SK-MEL-5 (cell line): ENCODE results near the gene PRKAG2. TPM values are rescaled to one million over a fixed set of nuclear protein-coding genes. Genes with fewer than 3 reads are reported as not detected.

ENCODE experiments used
- DNase-seq: peaks from one replicate; pipeline ENCODE4 v3.0.0-alpha.2; 2016; ENCODE audit warnings: low read depth, low spot score
- in situ Hi-C: cut with HindIII; loops from 2 replicates; pipeline ENCODE4 v1.10.0; 2016; ENCODE audit warnings: low sequenced_read_pairs, high pct_unique_total_duplicates, low pct_unique_long_range_greater_than_20kb
- total RNA-seq: library from RNA; depleted of rRNA; stranded (reverse); fragments of >200 nt; shearing (Covaris generic); gene quantifications from 2 replicates; pipeline ENCODE4 v1.2.3, GENCODE V29; 2014

The PRKAG2 gene
- total RNA-seq, 1 experiment from 2014 or later = 8.8 TPM

DNA sequence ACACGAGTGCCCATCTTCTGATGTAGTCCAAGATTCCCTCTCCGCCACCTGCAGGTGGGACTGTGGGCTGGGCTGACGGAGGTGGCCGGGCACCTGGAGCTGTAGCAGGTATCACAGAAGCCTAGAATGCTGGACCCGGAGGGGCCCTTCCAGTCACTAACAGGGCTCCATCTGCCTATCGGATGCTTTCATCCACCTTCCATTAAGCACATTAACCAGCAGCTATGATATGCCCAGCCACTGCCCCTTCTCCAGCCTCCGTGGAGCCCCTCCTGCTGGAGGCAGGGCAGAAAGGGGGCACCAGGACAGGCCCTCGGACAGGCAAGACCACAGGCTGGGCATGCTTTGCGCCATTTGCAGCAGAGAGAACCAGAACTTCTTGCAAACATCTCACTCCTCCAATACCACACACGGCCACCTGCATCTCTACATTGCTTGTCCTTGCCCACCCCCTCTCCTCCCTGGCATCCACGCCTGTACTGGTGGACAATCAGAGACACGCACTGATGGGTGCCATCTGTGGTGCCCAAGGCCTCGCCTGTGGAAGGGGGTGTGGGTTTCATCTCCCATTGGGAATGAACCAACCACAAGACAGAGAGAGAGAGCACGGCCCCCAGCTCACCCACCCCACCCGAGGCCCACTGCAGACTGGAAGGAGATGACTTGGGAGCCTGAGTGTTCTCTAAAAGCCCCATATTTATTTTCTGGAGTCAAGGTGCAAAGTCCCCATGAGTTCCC, 16.8 kb downstream of the PRKAG2 start:
- in situ Hi-C loops = no loop called here
- no peak for DNase-seq

GRCh38 chr7:151859111-151859947, 17.6 kb downstream of the PRKAG2 start:
- in situ Hi-C loops = no loop called here
- DNase-seq = no peak

DNA sequence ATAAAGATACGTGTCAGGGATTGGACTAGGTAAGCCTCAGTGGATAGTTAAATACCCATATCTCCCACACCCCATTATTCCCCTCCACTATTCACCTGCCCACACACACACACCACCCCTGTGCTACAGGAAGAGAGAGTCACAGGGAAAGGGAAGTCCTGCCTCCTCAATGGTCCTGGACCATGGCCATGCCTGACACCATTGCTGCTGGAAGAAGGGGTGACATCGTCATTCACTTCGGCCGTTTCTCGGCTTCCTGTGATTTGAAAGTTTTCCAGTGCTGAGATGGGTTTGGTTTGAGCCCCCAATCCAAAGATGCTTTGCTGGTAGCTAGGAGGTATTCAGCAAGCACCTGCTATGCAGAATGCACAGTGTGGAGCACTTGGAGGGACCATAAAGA, 18.5 kb downstream of the PRKAG2 start:
- no peak for DNase-seq
- in situ Hi-C loops = no loop called here

GRCh38 chr7:151857866-151858450, 19.0 kb downstream of the PRKAG2 start:
- no peak for DNase-seq
- in situ Hi-C loops = no loop called here

GRCh38 chr7:151857412-151857811, 19.5 kb downstream of the PRKAG2 start:
- in situ Hi-C loops = no loop called here
- DNase-seq = no peak

DNA sequence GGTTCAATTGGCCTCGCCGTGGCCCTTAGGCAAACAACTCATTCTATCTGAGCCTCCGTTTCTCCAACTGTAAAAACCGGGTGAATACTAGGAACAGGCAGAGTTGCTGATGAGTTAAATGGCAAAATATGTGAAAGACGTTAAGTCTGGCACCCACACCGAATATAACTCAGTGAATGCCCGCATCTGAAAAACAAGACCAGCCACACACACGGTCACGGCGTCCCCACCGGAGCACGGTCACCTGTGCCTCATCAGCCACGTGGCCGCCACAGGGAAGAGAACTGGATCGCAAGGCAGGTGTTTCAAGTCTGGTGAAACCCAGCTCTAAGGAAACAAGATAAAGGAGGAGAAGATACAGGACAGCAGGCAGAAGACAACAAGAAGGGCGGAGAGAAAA, 20.4 kb downstream of the PRKAG2 start:
- DNase-seq = no peak
- in situ Hi-C loops = no loop called here

DNA sequence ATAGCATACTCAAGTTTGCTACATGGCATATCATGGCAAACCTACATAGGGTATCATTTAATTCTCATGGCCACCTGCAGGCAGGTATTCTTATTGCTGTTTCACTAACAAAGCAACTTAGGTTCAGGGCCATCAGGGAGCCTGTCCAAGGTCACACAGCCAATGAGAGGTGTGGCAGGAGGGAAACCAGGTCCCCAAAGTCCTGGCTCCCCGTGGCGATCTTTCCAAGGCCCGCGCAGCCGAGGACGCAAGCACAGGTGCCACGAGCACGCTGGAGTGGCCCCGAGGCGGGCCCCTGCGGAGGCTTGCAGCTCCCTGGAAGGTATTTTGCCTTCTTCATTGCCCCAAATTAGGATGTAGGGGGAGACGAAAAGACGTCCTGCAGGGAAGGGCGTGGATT, 20.8 kb downstream of the PRKAG2 start:
- in situ Hi-C loops = no loop called here

GRCh38 chr7:151854720-151855071, 22.2 kb downstream of the PRKAG2 start:
- DNase-seq = no peak
- in situ Hi-C loops = no loop called here

More for the DNA sequence above, 20.8 kb downstream of the PRKAG2 start:
- no peak for DNase-seq

DNA sequence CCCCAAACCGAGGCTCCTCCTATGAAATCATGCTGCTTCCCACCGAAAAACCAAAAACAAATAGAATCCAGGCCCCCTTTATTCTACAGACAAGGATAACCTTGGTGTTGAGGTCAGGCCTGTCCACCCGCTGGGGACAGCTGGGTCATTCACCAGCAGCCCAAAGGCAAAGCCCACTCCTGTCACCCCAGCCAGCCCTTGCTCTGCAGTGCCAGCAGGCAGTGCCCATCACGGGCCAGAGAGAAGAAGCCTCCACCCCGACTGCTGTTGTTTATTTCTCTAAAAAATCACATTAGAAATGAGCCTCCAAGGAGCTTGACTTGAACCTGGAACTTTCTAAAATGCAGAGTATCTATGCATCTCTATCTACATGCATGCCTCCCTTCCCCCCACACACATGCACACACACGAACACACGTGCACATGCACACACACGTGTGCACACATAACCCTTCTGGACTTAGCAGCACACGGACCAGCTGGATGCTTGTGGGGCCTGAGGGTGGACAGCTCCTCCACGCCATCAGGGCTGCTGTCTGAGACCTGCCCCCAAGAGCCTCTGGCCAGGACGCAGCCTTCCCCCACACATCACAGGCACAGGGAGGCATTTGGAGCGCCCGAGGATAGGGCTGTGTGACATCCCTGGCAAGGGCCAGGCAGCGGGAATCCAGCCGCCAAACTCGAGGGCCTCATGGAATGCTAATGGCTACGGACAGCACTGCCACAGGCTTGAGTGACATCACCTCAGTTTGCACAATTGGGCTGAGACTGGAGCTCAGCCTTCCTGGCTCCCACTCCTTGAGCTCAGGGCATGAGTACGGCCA, 22.8 kb downstream of the PRKAG2 start:
- DNase-seq = no peak
- in situ Hi-C loops = no loop called here

DNA sequence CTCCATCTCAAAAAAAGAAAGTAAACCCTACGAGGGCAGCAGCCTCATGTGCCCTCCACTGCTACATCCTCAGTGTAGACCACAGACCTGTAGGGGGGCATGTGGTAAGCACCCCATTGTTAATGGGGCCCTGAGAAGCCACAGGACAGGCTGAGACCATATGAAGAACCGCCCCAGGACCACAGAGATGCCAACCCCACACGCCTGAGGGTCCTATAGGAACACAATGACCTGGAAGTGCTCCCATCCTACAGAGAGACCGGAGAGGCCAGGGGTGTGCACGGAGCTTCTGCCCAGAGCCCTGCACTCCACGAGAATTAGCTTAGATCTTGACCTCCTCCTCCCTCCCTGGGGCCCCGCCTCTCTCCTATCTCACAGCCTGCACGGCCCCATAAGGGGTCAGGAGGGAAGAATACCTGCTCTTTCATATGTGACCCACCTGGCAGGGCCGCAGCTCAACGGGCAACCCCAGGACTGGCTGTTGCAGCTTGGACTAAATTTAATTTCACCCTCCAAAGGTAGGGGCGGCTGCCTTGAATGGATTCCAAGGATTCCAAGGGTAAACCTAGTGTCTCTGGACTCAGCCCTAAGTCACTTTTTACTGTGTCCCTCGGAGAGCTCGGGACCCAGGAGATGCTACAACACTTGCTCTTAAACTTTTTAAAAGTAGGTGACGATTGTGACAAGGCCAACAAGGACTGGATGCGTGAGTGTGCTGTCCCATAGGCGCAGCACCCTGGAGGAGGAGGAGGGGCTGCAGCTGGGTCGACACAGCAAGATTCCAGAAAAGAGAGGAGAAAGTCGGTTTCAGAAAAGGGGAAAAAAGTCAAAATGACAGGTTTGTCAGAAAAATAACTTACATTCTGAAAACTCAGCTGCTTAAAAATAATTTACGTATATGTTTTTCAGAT, 24.2 kb downstream of the PRKAG2 start:
- no peak for DNase-seq
- in situ Hi-C loops = no loop called here

GRCh38 chr7:151851782-151852181, 25.1 kb downstream of the PRKAG2 start:
- DNase-seq = no peak
- in situ Hi-C loops = no loop called here

GRCh38 chr7:151851145-151851751, 25.7 kb downstream of the PRKAG2 start:
- in situ Hi-C loops = no loop called here
- no peak for DNase-seq

GRCh38 chr7:151850491-151851124, 26.3 kb downstream of the PRKAG2 start:
- in situ Hi-C loops = no loop called here
- no peak for DNase-seq

DNA sequence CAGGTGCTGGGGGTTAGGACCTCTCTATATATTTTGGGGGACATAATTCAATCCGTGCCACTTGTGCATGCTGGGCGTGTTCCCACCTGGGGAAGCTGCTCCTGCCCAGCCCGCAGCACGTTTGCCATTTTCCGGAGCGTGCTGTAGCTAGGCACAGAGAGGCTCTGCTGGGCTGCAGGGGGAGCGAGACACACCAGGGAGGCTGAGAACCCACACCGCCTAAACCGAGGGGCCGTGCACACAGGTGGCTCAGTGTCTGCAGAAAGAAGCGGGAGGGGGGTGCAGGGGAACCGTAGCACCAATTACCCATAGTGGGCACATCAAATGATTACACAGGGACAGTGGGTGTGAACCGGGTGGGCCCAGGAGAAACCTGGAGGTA, 27.0 kb downstream of the PRKAG2 start:
- in situ Hi-C loops = no loop called here
- no peak for DNase-seq

- no peak for DNase-seq
- in situ Hi-C loops = no loop called here
Observed at GRCh38 chr7:151849008-151849878, 27.7 kb downstream of the PRKAG2 start.
